ENCODE measurements around the gene FOXO1. TPM values are rescaled to one million over a fixed set of nuclear protein-coding genes. Genes with fewer than 3 reads are reported as not detected.

FOXO1 gene
- total and polyA plus RNA-seq, 9 of the 15 experiments (the other 6 are each of a cell fraction or from before 2014, with no cell fraction given) = 0.04 to 0.73 (median 0.20) TPM

DNA sequence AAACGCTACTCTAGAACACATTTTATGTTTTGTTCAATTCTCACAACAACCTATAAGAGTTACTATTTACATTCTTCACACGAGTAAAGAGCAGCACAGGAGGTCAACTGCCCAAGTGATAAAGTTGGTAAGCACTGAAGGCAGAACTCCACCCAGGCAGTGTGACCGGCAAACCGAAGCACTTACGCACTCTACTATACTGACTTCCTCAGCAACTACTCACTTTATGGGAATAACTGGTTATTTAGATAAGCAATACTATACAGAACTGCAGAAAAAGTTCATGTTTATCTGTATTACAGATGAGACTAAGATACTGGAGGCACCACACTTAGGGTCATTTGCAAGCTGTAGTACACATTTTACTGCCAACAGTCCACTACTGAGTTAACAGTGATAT is 28.8 kb downstream of the FOXO1 start:
- no peak overlapping the region for H3K9ac ChIP-seq (ENCODE audit: insufficient read depth in 1 of 2, low read depth in 2 of 2, low read length in 2 of 2)
- H4K20me1 ChIP-seq (replicated peaks; ENCODE audit: control insufficient read depth, insufficient read depth, low read length) = no peaks in the 10 kb centered on the region; the same call in 1 of the 2 replicates
- no TSS peak for BruUV-seq (replicated peaks)
- no peaks in the 10 kb centered on the region for H3K36me3 ChIP-seq (ENCODE audit: control insufficient read depth, insufficient read depth, low read length)
- ChIA-PET CTCF (ENCODE audit: low intra/inter-chr PET ratio) (interaction anchor here (0.6 kb wide), 1 partner anchor 1100 kb away, joined by 3 read pairs; no protein-coding TSS in a partner anchor), POLR2A (interaction anchor here (0.7 kb wide), 1 partner anchor 17 kb away, joined by 3 read pairs; no protein-coding TSS in a partner anchor)
- ATAC-seq (no peak; the same call in 2 of the 3 replicates), DNase-seq (ENCODE audit: extremely low read depth in 1 of 4, low spot score in 3 of 4) (no peak), FAIRE-seq (no peak)
- in situ Hi-C loops (cut with MboI) = no loop called here
- no peaks in the 10 kb centered on the region for H3K9me3 ChIP-seq (replicated peaks; ENCODE audit: control insufficient read depth, insufficient read depth, low read depth, low read length)
- peaks cover 0 to 8% of the 10 kb centered on the region in 2 experiments; a peak in 4 of 5 replicates for H3K27me3 ChIP-seq (ENCODE audit: control insufficient read depth in 2 of 2, insufficient read depth in 2 of 2, low read length in 2 of 2)
- H3K4me3 ChIP-seq = no peak overlapping the region
- no peak overlapping the region for H3K4me2 ChIP-seq (ENCODE audit: insufficient read depth, low read length)
- intact Hi-C loops (cut with micrococcal nuclease) = no loop called here
- TF ChIP-seq KLF13 (tag; IDR thresholded peaks at IDR 0.05; ENCODE audit: borderline replicate concordance, low read depth) = no peak
- no peak for TF ChIP-seq ZNF175 (CRISPR knock-in tag; IDR thresholded peaks at IDR 0.05; ENCODE audit: low read depth)
- no peak for TF ChIP-seq SOX6 (IDR thresholded peaks at IDR 0.05)
- TF ChIP-seq NCOA2 (IDR thresholded peaks at IDR 0.05; ENCODE audit: partially characterized antibody in 2 of 2) = no peak
- no peak for TF ChIP-seq ZNF384 (IDR thresholded peaks at IDR 0.05; ENCODE audit: low read depth, low read length)
- TF ChIP-seq, protein P1, sequence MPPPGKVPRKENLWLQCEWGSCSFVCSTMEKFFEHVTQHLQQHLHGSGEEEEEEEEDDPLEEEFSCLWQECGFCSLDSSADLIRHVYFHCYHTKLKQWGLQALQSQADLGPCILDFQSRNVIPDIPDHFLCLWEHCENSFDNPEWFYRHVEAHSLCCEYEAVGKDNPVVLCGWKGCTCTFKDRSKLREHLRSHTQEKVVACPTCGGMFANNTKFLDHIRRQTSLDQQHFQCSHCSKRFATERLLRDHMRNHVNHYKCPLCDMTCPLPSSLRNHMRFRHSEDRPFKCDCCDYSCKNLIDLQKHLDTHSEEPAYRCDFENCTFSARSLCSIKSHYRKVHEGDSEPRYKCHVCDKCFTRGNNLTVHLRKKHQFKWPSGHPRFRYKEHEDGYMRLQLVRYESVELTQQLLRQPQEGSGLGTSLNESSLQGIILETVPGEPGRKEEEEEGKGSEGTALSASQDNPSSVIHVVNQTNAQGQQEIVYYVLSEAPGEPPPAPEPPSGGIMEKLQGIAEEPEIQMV (tag; conservative IDR thresholded peaks at IDR 0.05; ENCODE audit: low read depth) = no peak
- no peak for TF ChIP-seq CBX3 (IDR thresholded peaks at IDR 0.05; ENCODE audit: borderline replicate concordance in 1 of 2, low read length in 2 of 2)
- no peak for TF ChIP-seq CBFA2T3 (IDR thresholded peaks at IDR 0.05)
- H3K9me1 ChIP-seq (ENCODE audit: control insufficient read depth, insufficient read depth, low read length) = no peaks in the 10 kb centered on the region
- 3% methylated on average over 5 of the region's 5 CpGs for WGBS (ENCODE audit: insufficient coverage, low coverage, missing lambda C conversion rate)
- H2AFZ ChIP-seq (ENCODE audit: low read depth, low read length) = no peak overlapping the region
- H3K79me2 ChIP-seq (ENCODE audit: control insufficient read depth, insufficient read depth, low read length) = no peaks in the 10 kb centered on the region
- H3K27ac ChIP-seq (ENCODE audit: extremely low read depth, low read depth, low read length) = no peak overlapping the region
- H3K4me1 ChIP-seq (replicated peaks in 1 of 2; ENCODE audit: control insufficient read depth in 2 of 2, insufficient read depth in 2 of 2, low read length in 2 of 2) = no peaks in the 10 kb centered on the region
